ENCODE results near the gene PLEKHA3. TPM values are rescaled to one million over a fixed set of nuclear protein-coding genes. Genes with fewer than 3 reads are reported as not detected.

PLEKHA3 gene
- total RNA-seq, 2 donors from 2014 or later: 19.3 to 26.1 TPM

- H3K27me3 ChIP-seq: no peaks in the 10 kb centered on the region
- H3K9ac ChIP-seq (ENCODE audit: low read depth in 2 of 2, low read length in 2 of 2): peak overlapping the region in 1 of 2 donors; percentile 22
- H3K9me3 ChIP-seq: no peaks in the 10 kb centered on the region
- H3K27ac ChIP-seq: peak overlapping the region; percentile 47
- no peaks in the 10 kb centered on the region for H3K36me3 ChIP-seq
- no peak overlapping the region for H3K4me3 ChIP-seq
- peak; percentile 27 for DNase-seq
- TF ChIP-seq, protein P1, sequence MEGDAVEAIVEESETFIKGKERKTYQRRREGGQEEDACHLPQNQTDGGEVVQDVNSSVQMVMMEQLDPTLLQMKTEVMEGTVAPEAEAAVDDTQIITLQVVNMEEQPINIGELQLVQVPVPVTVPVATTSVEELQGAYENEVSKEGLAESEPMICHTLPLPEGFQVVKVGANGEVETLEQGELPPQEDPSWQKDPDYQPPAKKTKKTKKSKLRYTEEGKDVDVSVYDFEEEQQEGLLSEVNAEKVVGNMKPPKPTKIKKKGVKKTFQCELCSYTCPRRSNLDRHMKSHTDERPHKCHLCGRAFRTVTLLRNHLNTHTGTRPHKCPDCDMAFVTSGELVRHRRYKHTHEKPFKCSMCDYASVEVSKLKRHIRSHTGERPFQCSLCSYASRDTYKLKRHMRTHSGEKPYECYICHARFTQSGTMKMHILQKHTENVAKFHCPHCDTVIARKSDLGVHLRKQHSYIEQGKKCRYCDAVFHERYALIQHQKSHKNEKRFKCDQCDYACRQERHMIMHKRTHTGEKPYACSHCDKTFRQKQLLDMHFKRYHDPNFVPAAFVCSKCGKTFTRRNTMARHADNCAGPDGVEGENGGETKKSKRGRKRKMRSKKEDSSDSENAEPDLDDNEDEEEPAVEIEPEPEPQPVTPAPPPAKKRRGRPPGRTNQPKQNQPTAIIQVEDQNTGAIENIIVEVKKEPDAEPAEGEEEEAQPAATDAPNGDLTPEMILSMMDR (IDR thresholded peaks at IDR 0.05): no peak
- H3K4me1 ChIP-seq: no peaks in the 10 kb centered on the region
- intact Hi-C loops (cut with DNase I): no loop called here
Measured at GRCh38 chr2:178496049-178496448, 15.8 kb downstream of the PLEKHA3 start.

DNA sequence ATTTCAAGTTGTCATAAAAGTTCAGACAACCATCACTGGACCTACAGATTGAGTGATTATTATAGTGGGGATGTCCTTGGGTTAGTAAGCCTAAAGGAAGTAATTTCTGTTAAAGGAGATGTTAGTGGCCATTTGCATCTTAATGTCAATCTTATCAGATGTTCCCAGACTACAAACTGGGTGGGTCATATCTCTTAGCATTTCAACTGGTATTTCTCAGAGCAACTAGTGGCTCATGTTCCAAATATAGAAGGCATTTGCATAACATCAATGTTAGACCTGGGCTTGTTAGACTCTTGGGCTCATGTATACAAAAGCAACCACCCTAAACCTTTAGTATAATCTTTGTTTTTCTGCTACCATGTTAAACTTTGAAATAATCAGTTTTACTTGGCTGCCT, 17.9 kb downstream of the PLEKHA3 start:
- DNase-seq: no peak
- Histone ChIP-seq H3K9ac (ENCODE audit: low read depth in 2 of 2, low read length in 2 of 2) (no peak overlapping the region), H3K36me3 (no peaks in the 10 kb centered on the region), H3K4me1 (no peaks in the 10 kb centered on the region), H3K27me3 (no peaks in the 10 kb centered on the region), H3K4me3 (no peak overlapping the region), H3K27ac (no peak overlapping the region), H3K9me3 (no peaks in the 10 kb centered on the region)
- intact Hi-C loops (cut with DNase I): no loop called here
- TF ChIP-seq, protein P1 (IDR thresholded peaks at IDR 0.05): no peak

DNA sequence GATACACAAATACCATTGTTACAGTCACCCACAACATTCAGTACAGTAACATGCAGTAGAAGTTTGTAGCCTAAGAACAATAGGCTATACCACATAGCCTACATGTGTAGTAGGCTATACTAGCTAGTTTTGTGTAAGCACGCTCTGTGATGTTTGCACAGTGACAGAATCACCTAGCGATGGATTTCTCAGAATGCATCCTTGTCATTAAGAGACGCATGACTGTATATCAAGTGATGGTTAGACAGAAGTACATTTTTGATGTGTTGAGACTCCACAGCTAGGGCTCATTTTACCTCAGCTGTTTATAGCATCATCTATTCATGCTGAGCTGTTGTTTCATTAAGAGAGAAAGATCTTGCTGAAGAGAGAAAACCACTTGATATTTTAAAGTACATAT, 19.4 kb downstream of the PLEKHA3 start:
- intact Hi-C loops (cut with DNase I): no loop called here
- Histone ChIP-seq H3K27me3 (no peaks in the 10 kb centered on the region), H3K9me3 (no peaks in the 10 kb centered on the region), H3K4me3 (no peak overlapping the region), H3K36me3 (no peaks in the 10 kb centered on the region), H3K27ac (no peak overlapping the region), H3K4me1 (no peaks in the 10 kb centered on the region), H3K9ac (ENCODE audit: low read depth in 2 of 2, low read length in 2 of 2) (no peak overlapping the region)
- DNase-seq: no peak
- TF ChIP-seq, protein P1 (IDR thresholded peaks at IDR 0.05): no peak

DNA sequence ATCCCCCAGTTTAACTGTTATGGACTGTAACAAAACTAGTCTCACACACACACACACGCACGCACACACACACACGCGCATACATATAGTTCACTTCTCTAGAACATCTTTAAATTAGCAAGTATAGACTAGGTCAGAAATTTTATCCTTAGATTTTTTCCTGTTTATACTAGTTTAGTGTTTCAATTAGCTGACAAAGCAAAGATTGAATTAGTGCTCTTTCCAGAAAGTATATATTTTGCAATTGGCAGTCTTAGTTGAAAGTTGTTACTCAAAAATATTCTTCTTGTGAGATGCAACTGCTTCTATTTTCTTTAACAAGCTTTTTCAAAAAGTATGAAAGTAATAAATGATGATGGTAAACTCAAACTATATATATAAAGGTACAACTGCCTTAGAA, 22.5 kb downstream of the PLEKHA3 start:
- no peaks in the 10 kb centered on the region for H3K36me3 ChIP-seq
- no peaks in the 10 kb centered on the region for H3K27me3 ChIP-seq
- no peaks in the 10 kb centered on the region for H3K4me1 ChIP-seq
- no peak overlapping the region for H3K4me3 ChIP-seq
- no peaks in the 10 kb centered on the region for H3K9me3 ChIP-seq
- TF ChIP-seq, protein P1 (IDR thresholded peaks at IDR 0.05): no peak
- no peak overlapping the region for H3K9ac ChIP-seq (ENCODE audit: low read depth in 2 of 2, low read length in 2 of 2)
- intact Hi-C loops (cut with DNase I): no loop called here
- no peak overlapping the region for H3K27ac ChIP-seq
- no peak for DNase-seq

DNA sequence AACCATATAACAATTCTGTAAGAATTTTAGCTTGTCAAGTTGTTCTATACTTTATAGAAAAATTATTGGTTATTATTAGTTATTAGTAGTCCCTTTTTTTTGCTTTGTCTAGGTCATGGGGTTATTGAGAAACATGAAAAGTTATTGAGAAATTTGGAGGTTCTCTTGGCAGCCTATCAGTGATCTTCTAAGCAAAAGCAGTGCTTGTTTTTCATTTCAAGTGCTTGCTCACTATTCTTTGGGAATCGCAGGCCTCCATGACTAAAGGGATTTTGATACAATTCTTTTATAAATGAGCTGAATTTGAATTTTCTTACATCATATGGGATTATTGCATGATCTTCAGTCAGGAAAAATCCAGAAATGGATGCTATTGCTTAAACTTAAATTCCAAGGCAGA, 25.8 kb downstream of the PLEKHA3 start:
- Histone ChIP-seq H3K4me3 (no peak overlapping the region), H3K36me3 (no peaks in the 10 kb centered on the region), H3K9ac (ENCODE audit: low read depth in 2 of 2, low read length in 2 of 2) (no peak overlapping the region), H3K9me3 (no peaks in the 10 kb centered on the region), H3K4me1 (no peaks in the 10 kb centered on the region), H3K27me3 (no peaks in the 10 kb centered on the region), H3K27ac (no peak overlapping the region)
- intact Hi-C loops (cut with DNase I): no loop called here
- DNase-seq: no peak
- TF ChIP-seq, protein P1 (IDR thresholded peaks at IDR 0.05): no peak

DNA sequence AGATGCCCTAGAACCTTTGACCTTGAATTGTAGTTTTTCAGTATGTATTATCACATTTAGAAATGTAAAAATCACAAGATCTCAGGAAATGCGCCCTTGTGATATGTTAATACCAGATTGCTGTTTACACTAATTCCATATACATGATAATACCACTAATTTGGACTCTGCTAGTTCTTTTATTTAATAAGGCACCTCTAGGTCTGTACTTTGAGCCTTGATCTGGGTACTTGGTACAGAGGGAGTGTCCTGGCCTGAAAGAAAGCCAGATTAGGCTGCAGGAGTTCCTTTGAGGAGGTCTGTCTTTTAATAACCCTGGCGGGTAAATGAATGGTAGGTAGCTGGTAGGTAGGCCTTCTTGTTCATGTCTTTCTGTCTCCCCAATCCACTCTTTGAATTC, 26.3 kb downstream of the PLEKHA3 start:
- intact Hi-C loops (cut with DNase I): no loop called here
- Histone ChIP-seq H3K36me3 (no peaks in the 10 kb centered on the region), H3K27ac (no peak overlapping the region), H3K4me3 (no peak overlapping the region), H3K9ac (ENCODE audit: low read depth in 2 of 2, low read length in 2 of 2) (no peak overlapping the region), H3K27me3 (no peaks in the 10 kb centered on the region), H3K4me1 (no peaks in the 10 kb centered on the region), H3K9me3 (no peaks in the 10 kb centered on the region)
- no peak for DNase-seq
- TF ChIP-seq, protein P1 (IDR thresholded peaks at IDR 0.05): no peak
